ENCODE data around the gene ATP8A2.

- TF ChIP-seq CTCF (IDR thresholded peaks at IDR 0.05) (no peak), ZFX (IDR thresholded peaks at IDR 0.05; ENCODE audit: borderline replicate concordance) (no peak)
These were observed 35.9 kb upstream of the ATP8A2 start for GRCh38 chr13:25335856-25336255.

All from 22Rv1 (cell line).